Measurements from ENCODE around the gene SUSD6. TPM values are rescaled to one million over a fixed set of nuclear protein-coding genes. Genes with fewer than 3 reads are reported as not detected.

Gene SUSD6
- total and polyA plus RNA-seq, 4 donors: 6.8 to 10.8 (median 7.6) TPM

DNA sequence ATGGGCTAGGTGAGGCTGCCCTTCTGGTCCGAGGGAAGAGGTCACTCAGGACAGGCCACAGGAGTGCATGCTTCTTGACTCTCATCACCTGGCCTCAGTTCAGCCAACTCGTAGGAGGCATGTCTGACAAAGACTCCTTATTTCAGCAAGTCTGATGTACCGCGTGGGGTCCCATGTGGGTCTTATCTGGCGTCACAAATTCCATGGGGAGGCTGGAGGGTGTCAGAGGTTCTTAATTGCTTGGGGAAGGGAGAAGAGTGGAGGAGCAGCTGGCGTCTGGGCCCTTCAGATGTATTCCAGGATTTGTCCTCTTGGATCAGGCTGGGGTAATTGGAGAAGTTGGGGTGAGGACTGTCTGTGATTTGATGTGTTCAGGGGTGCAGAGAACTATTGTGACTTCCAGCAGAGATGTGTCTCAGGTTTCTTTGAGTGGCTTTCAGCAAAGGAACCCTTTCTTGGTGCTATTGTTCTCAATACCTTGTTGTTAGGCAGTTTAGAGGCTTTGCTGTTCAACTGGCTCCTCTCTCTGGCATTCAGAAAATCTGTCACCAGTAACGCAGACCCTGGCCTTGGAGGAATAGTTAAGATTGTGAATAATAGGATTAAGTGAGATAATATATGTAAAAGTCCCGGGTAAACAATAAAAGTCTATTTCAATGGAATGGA is 60.1 kb downstream of the SUSD6 start:
- WGBS: 89% methylated on average over 8 of the region's 8 CpGs
- Histone ChIP-seq H3K9ac (ENCODE audit: low read depth in 1 of 2, low read length in 2 of 2) (no peak overlapping the region), H3K4me3 (ENCODE audit: low read depth in 1 of 3, low read length in 3 of 3) (no peak overlapping the region), H3K27me3 (ENCODE audit: control insufficient read depth in 4 of 4, insufficient read depth in 4 of 4, low read length in 3 of 4) (no peaks in the 10 kb centered on the region), H3K36me3 (ENCODE audit: control insufficient read depth in 4 of 4, insufficient read depth in 3 of 4, low read depth in 1 of 4, low read length in 3 of 4) (no peaks in the 10 kb centered on the region), H3K9me3 (ENCODE audit: control insufficient read depth in 4 of 4, low read length in 3 of 4) (no peaks in the 10 kb centered on the region), H3K27ac (ENCODE audit: low read depth in 1 of 2, low read length in 2 of 2) (no peak overlapping the region), H3K4me1 (ENCODE audit: control insufficient read depth in 4 of 4, insufficient read depth in 4 of 4, low read length in 3 of 4) (peaks cover 16 to 35% (median 30%) of the 10 kb centered on the region in 4 donors)
- no peak for TF ChIP-seq JUND (IDR thresholded peaks at IDR 0.05)
- TF ChIP-seq FOXA1 (IDR thresholded peaks at IDR 0.05): no peak
- no peak for TF ChIP-seq NR2F2 (IDR thresholded peaks at IDR 0.05)
- TF ChIP-seq, protein P1, sequence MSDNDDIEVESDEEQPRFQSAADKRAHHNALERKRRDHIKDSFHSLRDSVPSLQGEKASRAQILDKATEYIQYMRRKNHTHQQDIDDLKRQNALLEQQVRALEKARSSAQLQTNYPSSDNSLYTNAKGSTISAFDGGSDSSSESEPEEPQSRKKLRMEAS (IDR thresholded peaks at IDR 0.05): no peak
- TF ChIP-seq, protein P2, sequence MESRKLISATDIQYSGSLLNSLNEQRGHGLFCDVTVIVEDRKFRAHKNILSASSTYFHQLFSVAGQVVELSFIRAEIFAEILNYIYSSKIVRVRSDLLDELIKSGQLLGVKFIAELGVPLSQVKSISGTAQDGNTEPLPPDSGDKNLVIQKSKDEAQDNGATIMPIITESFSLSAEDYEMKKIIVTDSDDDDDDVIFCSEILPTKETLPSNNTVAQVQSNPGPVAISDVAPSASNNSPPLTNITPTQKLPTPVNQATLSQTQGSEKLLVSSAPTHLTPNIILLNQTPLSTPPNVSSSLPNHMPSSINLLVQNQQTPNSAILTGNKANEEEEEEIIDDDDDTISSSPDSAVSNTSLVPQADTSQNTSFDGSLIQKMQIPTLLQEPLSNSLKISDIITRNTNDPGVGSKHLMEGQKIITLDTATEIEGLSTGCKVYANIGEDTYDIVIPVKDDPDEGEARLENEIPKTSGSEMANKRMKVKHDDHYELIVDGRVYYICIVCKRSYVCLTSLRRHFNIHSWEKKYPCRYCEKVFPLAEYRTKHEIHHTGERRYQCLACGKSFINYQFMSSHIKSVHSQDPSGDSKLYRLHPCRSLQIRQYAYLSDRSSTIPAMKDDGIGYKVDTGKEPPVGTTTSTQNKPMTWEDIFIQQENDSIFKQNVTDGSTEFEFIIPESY (IDR thresholded peaks at IDR 0.05): no peak
- TF ChIP-seq RAD21 (IDR thresholded peaks at IDR 0.05): no peak
- no peak for TF ChIP-seq GABPA (IDR thresholded peaks at IDR 0.05 in 1 of 2, conservative IDR thresholded peaks at IDR 0.05 in 1 of 2)
- TF ChIP-seq, protein P3, sequence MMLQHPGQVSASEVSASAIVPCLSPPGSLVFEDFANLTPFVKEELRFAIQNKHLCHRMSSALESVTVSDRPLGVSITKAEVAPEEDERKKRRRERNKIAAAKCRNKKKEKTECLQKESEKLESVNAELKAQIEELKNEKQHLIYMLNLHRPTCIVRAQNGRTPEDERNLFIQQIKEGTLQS (IDR thresholded peaks at IDR 0.05): no peak
- no peak for TF ChIP-seq HNF4A (conservative IDR thresholded peaks at IDR 0.05)
- TF ChIP-seq, protein P4, sequence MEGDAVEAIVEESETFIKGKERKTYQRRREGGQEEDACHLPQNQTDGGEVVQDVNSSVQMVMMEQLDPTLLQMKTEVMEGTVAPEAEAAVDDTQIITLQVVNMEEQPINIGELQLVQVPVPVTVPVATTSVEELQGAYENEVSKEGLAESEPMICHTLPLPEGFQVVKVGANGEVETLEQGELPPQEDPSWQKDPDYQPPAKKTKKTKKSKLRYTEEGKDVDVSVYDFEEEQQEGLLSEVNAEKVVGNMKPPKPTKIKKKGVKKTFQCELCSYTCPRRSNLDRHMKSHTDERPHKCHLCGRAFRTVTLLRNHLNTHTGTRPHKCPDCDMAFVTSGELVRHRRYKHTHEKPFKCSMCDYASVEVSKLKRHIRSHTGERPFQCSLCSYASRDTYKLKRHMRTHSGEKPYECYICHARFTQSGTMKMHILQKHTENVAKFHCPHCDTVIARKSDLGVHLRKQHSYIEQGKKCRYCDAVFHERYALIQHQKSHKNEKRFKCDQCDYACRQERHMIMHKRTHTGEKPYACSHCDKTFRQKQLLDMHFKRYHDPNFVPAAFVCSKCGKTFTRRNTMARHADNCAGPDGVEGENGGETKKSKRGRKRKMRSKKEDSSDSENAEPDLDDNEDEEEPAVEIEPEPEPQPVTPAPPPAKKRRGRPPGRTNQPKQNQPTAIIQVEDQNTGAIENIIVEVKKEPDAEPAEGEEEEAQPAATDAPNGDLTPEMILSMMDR (IDR thresholded peaks at IDR 0.05; ENCODE audit: low read depth, low read length, missing input control): no peak
- no peak for TF ChIP-seq SP1 (IDR thresholded peaks at IDR 0.05)
- TF ChIP-seq YY1 (IDR thresholded peaks at IDR 0.05): no peak
- TF ChIP-seq EGR1 (IDR thresholded peaks at IDR 0.05; ENCODE audit: low read depth in 2 of 2): no peak
- TF ChIP-seq TAF1 (conservative IDR thresholded peaks at IDR 0.05): no peak
- TF ChIP-seq RXRA (IDR thresholded peaks at IDR 0.05): no peak
- TF ChIP-seq, protein P5, sequence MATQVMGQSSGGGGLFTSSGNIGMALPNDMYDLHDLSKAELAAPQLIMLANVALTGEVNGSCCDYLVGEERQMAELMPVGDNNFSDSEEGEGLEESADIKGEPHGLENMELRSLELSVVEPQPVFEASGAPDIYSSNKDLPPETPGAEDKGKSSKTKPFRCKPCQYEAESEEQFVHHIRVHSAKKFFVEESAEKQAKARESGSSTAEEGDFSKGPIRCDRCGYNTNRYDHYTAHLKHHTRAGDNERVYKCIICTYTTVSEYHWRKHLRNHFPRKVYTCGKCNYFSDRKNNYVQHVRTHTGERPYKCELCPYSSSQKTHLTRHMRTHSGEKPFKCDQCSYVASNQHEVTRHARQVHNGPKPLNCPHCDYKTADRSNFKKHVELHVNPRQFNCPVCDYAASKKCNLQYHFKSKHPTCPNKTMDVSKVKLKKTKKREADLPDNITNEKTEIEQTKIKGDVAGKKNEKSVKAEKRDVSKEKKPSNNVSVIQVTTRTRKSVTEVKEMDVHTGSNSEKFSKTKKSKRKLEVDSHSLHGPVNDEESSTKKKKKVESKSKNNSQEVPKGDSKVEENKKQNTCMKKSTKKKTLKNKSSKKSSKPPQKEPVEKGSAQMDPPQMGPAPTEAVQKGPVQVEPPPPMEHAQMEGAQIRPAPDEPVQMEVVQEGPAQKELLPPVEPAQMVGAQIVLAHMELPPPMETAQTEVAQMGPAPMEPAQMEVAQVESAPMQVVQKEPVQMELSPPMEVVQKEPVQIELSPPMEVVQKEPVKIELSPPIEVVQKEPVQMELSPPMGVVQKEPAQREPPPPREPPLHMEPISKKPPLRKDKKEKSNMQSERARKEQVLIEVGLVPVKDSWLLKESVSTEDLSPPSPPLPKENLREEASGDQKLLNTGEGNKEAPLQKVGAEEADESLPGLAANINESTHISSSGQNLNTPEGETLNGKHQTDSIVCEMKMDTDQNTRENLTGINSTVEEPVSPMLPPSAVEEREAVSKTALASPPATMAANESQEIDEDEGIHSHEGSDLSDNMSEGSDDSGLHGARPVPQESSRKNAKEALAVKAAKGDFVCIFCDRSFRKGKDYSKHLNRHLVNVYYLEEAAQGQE (IDR thresholded peaks at IDR 0.05): no peak
- no peak for DNase-seq (ENCODE audit: low spot score)

Data from liver (tissue), 9 donors.